ENCODE measurements around the gene SRP19.
"Not testable (repeated sequence)": the region's sequence is repeated elsewhere in the genome, so short reads cannot be mapped to it uniquely, and the experiment has no call there.

SRP19 gene

DNA sequence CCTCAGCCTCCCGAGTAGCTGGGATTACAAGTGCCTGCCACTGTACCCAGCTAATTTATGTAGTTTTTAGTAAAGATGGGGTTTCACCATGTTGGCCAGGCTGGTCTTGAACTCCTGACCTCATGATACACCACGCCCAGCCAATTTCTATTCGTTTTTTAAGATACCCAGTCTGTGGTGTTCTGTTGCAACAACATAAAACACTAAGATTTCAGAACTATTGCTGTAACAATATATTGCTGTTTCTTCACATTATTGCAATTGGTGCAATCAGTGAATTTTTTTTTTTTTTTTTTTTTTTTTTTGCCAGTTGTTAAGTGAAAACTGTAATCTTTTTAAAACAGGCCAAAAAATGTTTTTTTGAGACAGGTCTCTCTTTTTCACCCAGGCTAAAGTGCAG lies 9.9 kb downstream of the SRP19 start:
- no peak for DNase-seq (ENCODE audit: low read depth in 2 of 2)

DNA sequence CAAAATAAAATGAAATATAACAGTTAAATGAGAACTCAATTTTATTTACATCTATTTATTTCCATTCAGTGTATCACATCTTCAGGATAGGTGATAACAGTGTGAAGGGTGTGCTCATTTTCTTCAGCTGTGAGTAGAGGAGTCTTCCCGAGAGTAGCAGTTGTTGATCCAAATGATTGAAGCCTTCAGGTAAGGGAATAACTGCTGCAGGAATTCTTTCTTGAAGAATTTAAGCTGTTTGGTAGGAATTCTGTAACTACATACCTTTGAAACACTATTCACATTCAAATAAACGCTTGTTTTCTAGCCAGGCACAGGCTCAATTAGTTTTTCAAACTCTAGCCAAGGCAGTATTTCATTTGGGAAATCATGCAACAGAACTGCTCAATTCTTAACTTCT lies 15.3 kb downstream of the SRP19 start:
- no peak for DNase-seq (ENCODE audit: low read depth in 2 of 2)

- DNase-seq (ENCODE audit: low read depth in 2 of 2): no peak
These were observed 17.0 kb downstream of the SRP19 start for GRCh38 chr5:112878101-112878500.

GRCh38 chr5:112878760-112879159 lies 17.7 kb downstream of the SRP19 start:
- peak; percentile 36 to 58 for DNase-seq (ENCODE audit: low read depth in 2 of 2)

GRCh38 chr5:112880219-112880964 lies 19.3 kb downstream of the SRP19 start:
- no peak for DNase-seq (ENCODE audit: low read depth in 2 of 2)

- no peak for DNase-seq (ENCODE audit: low read depth in 2 of 2)
These were observed 22.1 kb downstream of the SRP19 start for GRCh38 chr5:112883192-112883591.

DNA sequence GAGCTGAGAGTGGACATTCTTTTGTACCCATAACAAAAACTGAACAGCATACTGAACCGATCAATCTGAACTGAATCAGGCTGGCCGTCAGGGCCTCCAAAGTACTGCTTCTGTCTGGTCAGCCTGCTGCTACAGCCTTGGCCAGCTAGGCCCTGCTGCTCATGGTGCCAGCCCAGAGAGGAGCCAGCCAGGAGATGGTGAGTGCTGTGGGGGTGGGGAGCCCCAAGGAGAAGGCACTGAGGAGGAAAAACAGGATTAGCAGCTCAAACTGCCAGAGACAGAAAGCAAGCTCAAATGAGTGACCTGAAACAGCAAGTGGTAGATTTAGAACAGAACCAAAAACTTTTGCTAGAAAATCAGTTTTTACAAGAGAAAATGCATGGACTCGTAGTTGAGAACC lies 23.9 kb downstream of the SRP19 start:
- no peak for DNase-seq (ENCODE audit: low read depth in 2 of 2)

- DNase-seq (ENCODE audit: low read depth in 2 of 2): peak in 1 of 2 donors; percentile 15
These were observed 25.9 kb downstream of the SRP19 start for GRCh38 chr5:112886975-112887374.

GRCh38 chr5:112892066-112892465 lies 31.0 kb downstream of the SRP19 start:
- DNase-seq (ENCODE audit: low read depth in 2 of 2): not testable (repeated sequence)

DNA sequence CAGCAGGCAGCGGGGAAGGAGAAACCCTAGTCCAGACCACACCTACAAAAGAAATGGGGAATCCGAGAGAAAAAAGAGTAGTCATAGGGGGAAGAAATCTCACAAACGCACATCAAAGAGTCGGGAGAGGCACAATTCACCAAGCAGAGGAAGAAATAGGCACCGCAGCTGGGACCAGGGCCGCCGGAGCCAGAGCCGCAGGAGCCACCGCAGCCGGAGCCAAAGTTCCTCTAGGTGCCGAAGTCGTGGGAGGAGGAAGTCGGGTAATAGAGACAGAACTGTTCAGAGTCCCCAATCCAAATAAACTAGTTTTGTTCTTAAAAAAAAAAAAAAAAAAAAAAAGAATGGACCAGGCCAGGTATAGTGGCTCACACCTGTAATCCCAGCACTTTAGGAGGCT lies 31.7 kb downstream of the SRP19 start:
- no peak for DNase-seq (ENCODE audit: low read depth in 2 of 2)

DNA sequence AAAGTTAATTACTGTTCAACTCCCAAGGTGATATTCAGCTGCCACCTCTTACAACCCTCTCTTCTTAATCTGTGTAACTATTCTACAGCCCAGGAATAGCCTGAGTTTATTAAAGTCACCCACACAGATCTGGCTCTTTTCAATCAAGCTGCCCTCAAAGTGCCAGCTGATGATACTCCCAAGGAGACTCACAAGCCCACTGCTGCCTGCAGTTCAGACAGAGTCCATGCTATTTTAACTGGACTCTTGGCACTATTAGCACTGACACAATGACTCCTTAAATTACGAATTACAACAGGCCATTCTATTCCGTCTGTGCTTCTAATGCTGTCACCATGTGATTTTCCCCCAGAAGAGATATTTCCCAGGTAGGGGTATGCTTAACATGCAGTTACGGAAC lies 34.6 kb downstream of the SRP19 start:
- DNase-seq (ENCODE audit: low read depth in 2 of 2): no peak

DNA sequence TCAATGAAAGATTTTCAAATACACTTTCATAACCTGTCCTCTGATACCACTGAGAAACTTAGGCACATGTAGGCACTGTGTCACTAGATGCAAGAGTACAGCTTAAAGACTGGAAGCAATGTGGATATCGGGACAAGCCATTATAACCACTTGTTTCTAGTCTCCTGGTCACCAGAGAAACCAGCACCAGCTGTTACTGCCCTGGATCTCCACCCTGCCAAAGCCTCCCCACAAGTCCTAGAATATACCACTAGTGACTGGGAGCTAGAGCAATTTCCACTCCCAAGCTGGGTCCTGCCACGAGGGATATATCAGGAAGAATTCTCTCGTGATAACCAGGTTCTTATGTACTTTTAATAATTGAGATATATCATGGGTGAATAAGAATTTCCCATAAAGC lies 41.5 kb downstream of the SRP19 start:
- no peak for DNase-seq (ENCODE audit: low read depth in 2 of 2)

- not testable (repeated sequence) for DNase-seq (ENCODE audit: low read depth in 2 of 2)
These were observed 43.9 kb downstream of the SRP19 start for GRCh38 chr5:112904996-112905395.

- no peak for DNase-seq (ENCODE audit: low read depth in 2 of 2)
These were observed 45.5 kb downstream of the SRP19 start for GRCh38 chr5:112906637-112907036.

DNA sequence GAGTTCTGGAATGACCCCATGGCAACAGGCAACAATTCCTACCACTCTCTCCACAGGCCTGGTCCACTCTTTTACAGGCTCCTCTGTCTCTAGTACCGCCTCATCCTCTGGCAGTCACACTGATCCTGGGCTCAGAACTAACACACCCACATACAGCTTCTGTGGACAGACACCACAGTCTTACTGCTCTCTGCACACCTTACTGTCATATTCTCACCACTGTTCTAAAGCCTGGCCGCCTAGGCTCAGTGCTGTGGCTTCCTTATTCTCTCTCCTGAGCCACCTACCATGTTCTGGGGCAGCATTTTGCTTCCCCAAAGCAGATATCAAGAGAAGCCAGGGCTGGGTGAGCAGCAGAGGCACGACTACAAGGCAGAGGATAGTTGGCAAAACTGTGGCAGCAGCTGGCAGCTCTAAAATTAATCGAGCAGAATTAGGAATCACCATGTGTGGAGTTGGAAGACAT lies 46.1 kb downstream of the SRP19 start:
- DNase-seq (ENCODE audit: low read depth in 2 of 2): no peak

GRCh38 chr5:112908854-112909253 lies 47.8 kb downstream of the SRP19 start:
- no peak for DNase-seq (ENCODE audit: low read depth in 2 of 2)

- DNase-seq (ENCODE audit: low read depth in 2 of 2): no peak
These were observed 49.4 kb downstream of the SRP19 start for GRCh38 chr5:112910529-112910928.

DNA sequence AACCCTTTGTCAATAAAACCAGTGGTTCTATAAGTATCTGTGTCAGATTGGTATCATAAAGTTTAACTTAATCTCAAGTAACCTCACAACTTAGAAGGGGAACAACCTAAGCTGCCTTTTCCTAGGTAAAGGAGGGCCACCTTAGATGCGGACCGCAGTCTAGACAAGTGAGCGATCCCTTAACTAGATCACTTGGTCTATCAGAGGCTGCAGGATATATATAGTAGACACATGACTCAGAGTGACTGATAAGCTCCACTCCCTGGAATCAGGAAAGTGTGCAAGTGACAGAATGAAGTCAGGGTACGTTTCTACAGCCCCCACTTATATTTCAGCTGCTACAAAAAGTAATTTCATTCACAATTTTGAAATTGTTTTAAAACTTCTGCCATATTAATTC lies 53.5 kb downstream of the SRP19 start:
- no peak for DNase-seq (ENCODE audit: low read depth in 2 of 2)

DNA sequence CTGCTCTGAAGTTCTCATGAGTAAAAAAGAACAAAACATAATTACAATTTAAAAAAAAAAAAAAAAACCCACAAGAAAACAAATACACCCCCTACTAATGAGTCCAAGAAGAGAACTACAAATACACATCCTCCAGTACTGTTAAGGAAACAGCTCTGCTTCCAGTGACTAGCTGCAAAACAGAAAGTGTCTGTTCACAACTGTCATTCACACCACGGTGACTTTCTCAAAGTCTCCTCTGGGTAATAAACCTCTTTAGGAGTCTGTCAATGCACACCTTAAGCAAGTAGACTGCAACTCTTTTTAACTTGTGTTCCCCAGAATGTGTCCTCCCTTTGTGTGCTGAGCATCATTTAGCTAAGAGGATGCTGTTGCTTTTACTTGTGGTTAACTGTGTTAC lies 54.7 kb downstream of the SRP19 start:
- DNase-seq (ENCODE audit: low read depth in 2 of 2): no peak

GRCh38 chr5:112917453-112917995 lies 56.4 kb downstream of the SRP19 start:
- DNase-seq (ENCODE audit: low read depth in 2 of 2): no peak

GRCh38 chr5:112918136-112918535 lies 57.0 kb downstream of the SRP19 start:
- no peak for DNase-seq (ENCODE audit: low read depth in 2 of 2)

DNA sequence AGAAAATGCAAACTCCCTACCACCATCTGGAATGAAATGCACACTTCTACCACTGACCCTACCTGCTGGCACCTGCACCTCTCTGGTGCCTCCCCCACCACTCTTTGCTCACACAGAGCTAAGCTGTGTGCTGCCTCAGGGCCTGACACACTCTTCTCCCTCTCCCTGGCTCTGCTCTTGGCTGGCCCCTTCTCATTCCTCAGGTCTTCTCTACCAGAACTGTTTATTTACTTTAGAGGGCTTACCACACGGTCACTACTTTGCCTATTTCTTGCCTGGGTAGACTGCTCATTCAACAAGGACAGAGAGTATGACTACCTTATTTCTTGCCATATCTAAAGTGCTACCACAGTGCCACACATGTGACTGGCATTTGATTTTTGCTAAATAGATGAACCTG lies 57.6 kb downstream of the SRP19 start:
- DNase-seq (ENCODE audit: low read depth in 2 of 2): no peak
